SU-DHL-6 (cell line): ENCODE data around the gene CXCL10.

Experiments used
- EZH2phosphoT487 ChIP-seq: fragments of 200-600 bp; sonication (generic), shearing (Covaris generic); conservative IDR thresholded peaks from 2 replicates; pipeline ENCODE4 v1.6.1; 2018; ENCODE audit warnings: mild to moderate bottlenecking, antibody characterized with exemption, low read length, moderate library complexity, mixed read lengths
- TF ChIP-seq, protein P1 (sequence below): fragments of 200-600 bp; sonication (generic); IDR thresholded peaks from one replicate; pipeline ENCODE4 v1.5.1; 2017; ENCODE audit warnings: antibody characterized with exemption, mild to moderate bottlenecking, low read length, moderate library complexity; ENCODE audit not compliant: insufficient read depth, poor library complexity, severe bottlenecking

DNA sequence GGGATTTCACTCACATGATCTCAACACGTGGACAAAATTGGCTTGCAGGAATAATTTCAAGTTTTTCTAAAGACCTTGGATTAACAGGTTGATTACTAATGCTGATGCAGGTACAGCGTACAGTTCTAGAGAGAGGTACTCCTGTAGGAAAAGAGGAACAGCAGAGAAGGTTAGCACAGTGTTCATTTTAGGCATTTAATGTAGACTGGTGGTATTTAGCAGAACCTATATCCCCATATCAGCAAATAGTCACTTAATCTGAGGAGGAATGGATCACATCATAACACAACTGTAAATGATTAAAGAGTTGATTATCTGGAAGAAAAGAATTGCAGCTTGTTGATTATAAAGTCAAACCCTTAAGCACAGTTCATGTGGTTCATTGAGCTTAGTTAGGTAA lies 620 bp downstream of the CXCL10 start:
- no peak for TF ChIP-seq EZH2phosphoT487
- TF ChIP-seq, protein P1, sequence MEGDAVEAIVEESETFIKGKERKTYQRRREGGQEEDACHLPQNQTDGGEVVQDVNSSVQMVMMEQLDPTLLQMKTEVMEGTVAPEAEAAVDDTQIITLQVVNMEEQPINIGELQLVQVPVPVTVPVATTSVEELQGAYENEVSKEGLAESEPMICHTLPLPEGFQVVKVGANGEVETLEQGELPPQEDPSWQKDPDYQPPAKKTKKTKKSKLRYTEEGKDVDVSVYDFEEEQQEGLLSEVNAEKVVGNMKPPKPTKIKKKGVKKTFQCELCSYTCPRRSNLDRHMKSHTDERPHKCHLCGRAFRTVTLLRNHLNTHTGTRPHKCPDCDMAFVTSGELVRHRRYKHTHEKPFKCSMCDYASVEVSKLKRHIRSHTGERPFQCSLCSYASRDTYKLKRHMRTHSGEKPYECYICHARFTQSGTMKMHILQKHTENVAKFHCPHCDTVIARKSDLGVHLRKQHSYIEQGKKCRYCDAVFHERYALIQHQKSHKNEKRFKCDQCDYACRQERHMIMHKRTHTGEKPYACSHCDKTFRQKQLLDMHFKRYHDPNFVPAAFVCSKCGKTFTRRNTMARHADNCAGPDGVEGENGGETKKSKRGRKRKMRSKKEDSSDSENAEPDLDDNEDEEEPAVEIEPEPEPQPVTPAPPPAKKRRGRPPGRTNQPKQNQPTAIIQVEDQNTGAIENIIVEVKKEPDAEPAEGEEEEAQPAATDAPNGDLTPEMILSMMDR = no peak
